ENCODE measurements around the gene CACNA1D.

DNA sequence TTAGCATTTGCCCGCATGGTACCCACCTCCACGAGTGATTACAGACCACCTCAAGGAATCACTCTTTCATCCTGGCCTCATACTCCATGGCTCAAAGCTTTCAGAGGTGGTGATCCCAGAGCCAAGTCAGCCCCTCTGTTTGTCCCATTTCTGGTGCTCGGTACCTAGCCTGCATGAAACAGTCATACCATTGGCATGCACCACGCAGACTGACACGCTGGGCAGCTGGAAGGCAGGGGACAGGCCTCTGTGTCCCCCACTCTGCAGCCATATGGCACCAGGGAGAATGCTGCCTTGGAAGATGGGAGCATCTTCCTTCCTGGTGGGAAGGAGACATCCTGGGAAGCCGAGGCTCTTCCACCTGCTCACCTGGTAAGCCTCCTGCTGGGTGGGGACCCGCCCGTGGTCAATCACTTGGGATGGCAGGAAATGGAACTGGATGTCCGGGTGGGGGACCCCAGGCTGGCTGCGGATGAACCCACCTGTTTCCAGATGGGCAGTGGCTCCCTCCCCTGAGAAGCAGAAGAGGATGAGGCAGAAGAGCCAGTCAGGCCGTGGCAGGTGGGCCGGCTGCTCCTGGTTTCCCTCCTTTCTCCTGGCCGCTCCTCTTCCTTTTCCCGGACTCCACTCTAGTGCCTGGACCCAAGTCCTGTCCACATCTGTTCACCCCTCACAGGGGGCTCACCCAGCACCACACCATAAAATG is 324.9 kb downstream of the CACNA1D start:
- TF ChIP-seq, protein P1, sequence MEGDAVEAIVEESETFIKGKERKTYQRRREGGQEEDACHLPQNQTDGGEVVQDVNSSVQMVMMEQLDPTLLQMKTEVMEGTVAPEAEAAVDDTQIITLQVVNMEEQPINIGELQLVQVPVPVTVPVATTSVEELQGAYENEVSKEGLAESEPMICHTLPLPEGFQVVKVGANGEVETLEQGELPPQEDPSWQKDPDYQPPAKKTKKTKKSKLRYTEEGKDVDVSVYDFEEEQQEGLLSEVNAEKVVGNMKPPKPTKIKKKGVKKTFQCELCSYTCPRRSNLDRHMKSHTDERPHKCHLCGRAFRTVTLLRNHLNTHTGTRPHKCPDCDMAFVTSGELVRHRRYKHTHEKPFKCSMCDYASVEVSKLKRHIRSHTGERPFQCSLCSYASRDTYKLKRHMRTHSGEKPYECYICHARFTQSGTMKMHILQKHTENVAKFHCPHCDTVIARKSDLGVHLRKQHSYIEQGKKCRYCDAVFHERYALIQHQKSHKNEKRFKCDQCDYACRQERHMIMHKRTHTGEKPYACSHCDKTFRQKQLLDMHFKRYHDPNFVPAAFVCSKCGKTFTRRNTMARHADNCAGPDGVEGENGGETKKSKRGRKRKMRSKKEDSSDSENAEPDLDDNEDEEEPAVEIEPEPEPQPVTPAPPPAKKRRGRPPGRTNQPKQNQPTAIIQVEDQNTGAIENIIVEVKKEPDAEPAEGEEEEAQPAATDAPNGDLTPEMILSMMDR (optimal IDR thresholded peaks at IDR 0.05 in 1 of 3, IDR thresholded peaks at IDR 0.05 in 1 of 3, conservative IDR thresholded peaks at IDR 0.05 in 1 of 3; ENCODE audit: extremely low read depth in 1 of 3, insufficient read depth in 2 of 3, low read length in 3 of 3) = no peak
- no peak for TF ChIP-seq EZH2 (IDR thresholded peaks at IDR 0.05; ENCODE audit: low read length)
